ENCODE measurements around the gene SIL1. TPM values are rescaled to one million over a fixed set of nuclear protein-coding genes. Genes with fewer than 3 reads are reported as not detected.
A peak's percentile ranks its signal among the peaks of the same experiment; 100 is the strongest.

Gene SIL1
- polyA plus RNA-seq, 3 donors = 25.4 to 35.1 (median 27.9) TPM

DNA sequence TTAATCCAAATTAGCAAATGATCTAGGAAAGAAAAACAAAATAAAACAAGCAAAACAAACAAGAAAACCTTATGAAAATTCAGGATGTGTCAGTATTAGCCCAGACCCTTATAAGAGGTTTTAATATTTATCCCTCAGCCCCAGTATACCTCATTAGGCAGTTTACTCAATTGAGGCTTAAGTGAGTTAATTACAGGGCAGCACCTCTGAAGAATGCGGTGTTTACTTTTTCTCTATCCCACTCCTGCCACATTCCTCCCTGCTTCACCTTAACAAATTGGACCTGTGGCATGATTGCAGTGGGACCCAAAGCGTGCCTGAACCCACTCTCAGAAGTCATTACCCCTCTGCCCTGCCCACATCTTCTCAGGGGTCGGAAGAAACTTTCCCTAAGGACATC is 67.1 kb downstream of the SIL1 start:
- Histone ChIP-seq H3K27ac (ENCODE audit: low read depth in 1 of 2, low read length in 2 of 2) (no peak overlapping the region), H2AFZ (ENCODE audit: insufficient read depth, low read depth, low read length, poor library complexity, severe bottlenecking) (no peak overlapping the region)
- no peak overlapping the region for H3K4me3 Mint-ChIP-seq

DNA sequence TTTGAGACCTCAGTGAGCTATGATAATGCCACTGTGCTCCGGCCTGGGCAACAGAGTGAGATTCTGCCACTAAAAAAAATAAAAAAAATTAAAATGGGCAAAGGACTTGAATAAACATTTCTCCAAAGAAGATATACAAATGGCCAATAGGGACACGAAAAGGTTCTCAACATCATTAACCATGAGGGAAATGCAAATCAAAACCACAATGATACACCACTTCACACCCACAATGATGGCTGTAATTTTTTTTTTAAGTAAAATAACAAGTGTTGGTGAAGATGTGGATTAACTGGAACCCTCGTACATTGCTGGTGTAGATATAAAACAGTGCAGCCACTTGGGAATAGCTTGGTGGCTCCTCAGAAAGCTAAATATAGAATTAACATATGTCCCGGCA is 68.0 kb downstream of the SIL1 start:
- H3K4me1 ChIP-seq (ENCODE audit: control insufficient read depth in 1 of 2, insufficient read depth in 2 of 2, low read length in 2 of 2) = peaks cover 12 to 14% of the 10 kb centered on the region in 2 donors
- TF ChIP-seq, protein P1, sequence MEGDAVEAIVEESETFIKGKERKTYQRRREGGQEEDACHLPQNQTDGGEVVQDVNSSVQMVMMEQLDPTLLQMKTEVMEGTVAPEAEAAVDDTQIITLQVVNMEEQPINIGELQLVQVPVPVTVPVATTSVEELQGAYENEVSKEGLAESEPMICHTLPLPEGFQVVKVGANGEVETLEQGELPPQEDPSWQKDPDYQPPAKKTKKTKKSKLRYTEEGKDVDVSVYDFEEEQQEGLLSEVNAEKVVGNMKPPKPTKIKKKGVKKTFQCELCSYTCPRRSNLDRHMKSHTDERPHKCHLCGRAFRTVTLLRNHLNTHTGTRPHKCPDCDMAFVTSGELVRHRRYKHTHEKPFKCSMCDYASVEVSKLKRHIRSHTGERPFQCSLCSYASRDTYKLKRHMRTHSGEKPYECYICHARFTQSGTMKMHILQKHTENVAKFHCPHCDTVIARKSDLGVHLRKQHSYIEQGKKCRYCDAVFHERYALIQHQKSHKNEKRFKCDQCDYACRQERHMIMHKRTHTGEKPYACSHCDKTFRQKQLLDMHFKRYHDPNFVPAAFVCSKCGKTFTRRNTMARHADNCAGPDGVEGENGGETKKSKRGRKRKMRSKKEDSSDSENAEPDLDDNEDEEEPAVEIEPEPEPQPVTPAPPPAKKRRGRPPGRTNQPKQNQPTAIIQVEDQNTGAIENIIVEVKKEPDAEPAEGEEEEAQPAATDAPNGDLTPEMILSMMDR (IDR thresholded peaks at IDR 0.05) = no peak
- Mint-ChIP-seq H3K4me1 (peaks cover 16% of the 10 kb centered on the region), H3K4me3 (no peak overlapping the region), H3K36me3 (peaks cover 25 to 33% of the 10 kb centered on the region in 2 donors), H3K9me3 (no peaks in the 10 kb centered on the region), H3K27ac (no peak overlapping the region), H3K27me3 (ENCODE audit: low read depth in 3 of 3) (peaks cover 0 to 2% (median 0%) of the 10 kb centered on the region in 3 donors)
- H3K27me3 ChIP-seq (ENCODE audit: control insufficient read depth in 2 of 2, insufficient read depth in 2 of 2, low read length in 2 of 2) = no peaks in the 10 kb centered on the region
- H3K4me2 ChIP-seq (replicated peaks; ENCODE audit: extremely low read depth, low read length, poor library complexity, severe bottlenecking) = no peak overlapping the region
- no CpG with 5 or more reads among the region's 4 CpGs for WGBS (ENCODE audit: insufficient coverage)
- peaks cover 5 to 31% of the 10 kb centered on the region in 2 donors for H3K36me3 ChIP-seq (replicated peaks in 1 of 2; ENCODE audit: control insufficient read depth in 1 of 2, insufficient read depth in 2 of 2, low read length in 2 of 2)
- intact Hi-C loops (cut with micrococcal nuclease) = no loop called here
- no peak overlapping the region for H2AFZ ChIP-seq (ENCODE audit: insufficient read depth, low read depth, low read length, poor library complexity, severe bottlenecking)
- no peak overlapping the region for H3K4me3 ChIP-seq (replicated peaks in 1 of 3; ENCODE audit: low read depth in 2 of 3, low read length in 3 of 3)
- no peak for DNase-seq
- no peaks in the 10 kb centered on the region for H3K9me3 ChIP-seq (replicated peaks in 1 of 2; ENCODE audit: control insufficient read depth in 1 of 2, insufficient read depth in 1 of 2, low read length in 2 of 2)
- no peak overlapping the region for H3K9ac ChIP-seq (ENCODE audit: insufficient read depth, low read length, poor library complexity, severe bottlenecking)
- H3K27ac ChIP-seq (ENCODE audit: low read depth in 1 of 2, low read length in 2 of 2) = no peak overlapping the region
- H4K20me1 ChIP-seq (ENCODE audit: insufficient read depth, low read length) = peaks cover 10% of the 10 kb centered on the region
- peaks cover 7% of the 10 kb centered on the region for H3K79me2 ChIP-seq (ENCODE audit: insufficient read depth, low read length)

More for the DNA sequence above, 67.1 kb downstream of the SIL1 start:
- 100% methylated on average over 2 of the region's 3 CpGs for WGBS (ENCODE audit: insufficient coverage)
- intact Hi-C loops (cut with micrococcal nuclease) = no loop called here
- Histone ChIP-seq H3K9me3 (replicated peaks in 1 of 2; ENCODE audit: control insufficient read depth in 1 of 2, insufficient read depth in 1 of 2, low read length in 2 of 2) (no peaks in the 10 kb centered on the region), H3K4me3 (replicated peaks in 1 of 3; ENCODE audit: low read depth in 2 of 3, low read length in 3 of 3) (no peak overlapping the region), H3K4me2 (replicated peaks; ENCODE audit: extremely low read depth, low read length, poor library complexity, severe bottlenecking) (no peak overlapping the region), H3K79me2 (ENCODE audit: insufficient read depth, low read length) (peaks cover 7% of the 10 kb centered on the region), H4K20me1 (ENCODE audit: insufficient read depth, low read length) (peaks cover 10% of the 10 kb centered on the region), H3K27me3 (ENCODE audit: control insufficient read depth in 2 of 2, insufficient read depth in 2 of 2, low read length in 2 of 2) (no peaks in the 10 kb centered on the region), H3K9ac (ENCODE audit: insufficient read depth, low read length, poor library complexity, severe bottlenecking) (no peak overlapping the region), H3K36me3 (replicated peaks in 1 of 2; ENCODE audit: control insufficient read depth in 1 of 2, insufficient read depth in 2 of 2, low read length in 2 of 2) (peaks cover 5 to 22% of the 10 kb centered on the region in 2 donors), H3K4me1 (ENCODE audit: control insufficient read depth in 1 of 2, insufficient read depth in 2 of 2, low read length in 2 of 2) (peaks cover 12 to 14% of the 10 kb centered on the region in 2 donors)
- no peak for DNase-seq
- H3K36me3 Mint-ChIP-seq = peaks cover 21 to 26% of the 10 kb centered on the region in 2 donors
- TF ChIP-seq, protein P1 (IDR thresholded peaks at IDR 0.05) = no peak
- peaks cover 16% of the 10 kb centered on the region for H3K4me1 Mint-ChIP-seq
- no peaks in the 10 kb centered on the region for H3K9me3 Mint-ChIP-seq
- peak overlapping the region in 1 of 7 donors; percentile 40 for H3K27ac Mint-ChIP-seq
- H3K27me3 Mint-ChIP-seq (ENCODE audit: low read depth in 3 of 3) = peaks cover 0 to 2% (median 0%) of the 10 kb centered on the region in 3 donors

Measured in CD14-positive monocyte (primary cell).